Measurements from ENCODE around the gene ARID4A.

GRCh38 chr14:58331111-58331510 lies 32.8 kb downstream of the ARID4A start:
- TF ChIP-seq CTCF (IDR thresholded peaks at IDR 0.05) (no peak), ELK1 (IDR thresholded peaks at IDR 0.05; ENCODE audit: low read depth, low read length) (no peak), ATOH8 (CRISPR knock-in tag; IDR thresholded peaks at IDR 0.05; ENCODE audit: low read depth) (no peak), ZFP36 (IDR thresholded peaks at IDR 0.05; ENCODE audit: borderline replicate concordance, partially characterized antibody) (no peak), EP300 (IDR thresholded peaks at IDR 0.05) (no peak), SMC3 (IDR thresholded peaks at IDR 0.05) (no peak)
- TF ChIP-seq, protein P1, sequence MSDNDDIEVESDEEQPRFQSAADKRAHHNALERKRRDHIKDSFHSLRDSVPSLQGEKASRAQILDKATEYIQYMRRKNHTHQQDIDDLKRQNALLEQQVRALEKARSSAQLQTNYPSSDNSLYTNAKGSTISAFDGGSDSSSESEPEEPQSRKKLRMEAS (IDR thresholded peaks at IDR 0.05): no peak
